ENCODE measurements around the gene CADM3. TPM values are rescaled to one million over a fixed set of nuclear protein-coding genes. Genes with fewer than 3 reads are reported as not detected.

The CADM3 gene
- total and polyA plus RNA-seq, 2 donors (not counting 3 experiments of a cell fraction or from before 2014, with no cell fraction given), result 2.7 to 6.0 TPM

GRCh38 chr1:159222075-159222865 lies 50.9 kb downstream of the CADM3 start:
- POLR2A ChIA-PET, result no interaction called here
- no peak overlapping the region for H3K9ac ChIP-seq (replicated peaks; ENCODE audit: extremely low read depth, insufficient read depth, low read length)
- no TSS peak for BruUV-seq (replicated peaks)
- no peak for DNase-seq (ENCODE audit: low read depth, low spot score)
- TF ChIP-seq FOS (IDR thresholded peaks at IDR 0.05; ENCODE audit: borderline replicate concordance, insufficient read depth, low read length) (peak; percentile 28), POLR2A (IDR thresholded peaks at IDR 0.05; ENCODE audit: low read depth, low read length) (no peak)
- H3K9me3 ChIP-seq (replicated peaks; ENCODE audit: control insufficient read depth, insufficient read depth, low read length), result no peaks in the 10 kb centered on the region
- FAIRE-seq, result no peak
- no peaks in the 10 kb centered on the region for H3K9me1 ChIP-seq (replicated peaks; ENCODE audit: control insufficient read depth, extremely low read depth, insufficient read depth, low read length)
- no peaks in the 10 kb centered on the region for H3K27me3 ChIP-seq (ENCODE audit: control insufficient read depth in 2 of 2, insufficient read depth in 2 of 2, low read length in 2 of 2)
- no peak overlapping the region for H3K4me2 ChIP-seq (ENCODE audit: insufficient read depth, low read length)
- no peak overlapping the region for H3K27ac ChIP-seq (ENCODE audit: insufficient read depth, low read depth, low read length)
- no peaks in the 10 kb centered on the region for H3K4me1 ChIP-seq (ENCODE audit: control insufficient read depth, extremely low read depth, insufficient read depth, low read length)
- intact Hi-C loops (cut with micrococcal nuclease) (no loop called here), dilution Hi-C loops (cut with MboI; ENCODE audit: extremely low pct_ligation_motif_present, low sequenced_read_pairs) (no loop called here)
- H3K36me3 ChIP-seq (ENCODE audit: control insufficient read depth in 2 of 2, extremely low read depth in 1 of 2, insufficient read depth in 2 of 2, low read length in 2 of 2), result no peaks in the 10 kb centered on the region
- no peaks in the 10 kb centered on the region for H3K79me2 ChIP-seq (ENCODE audit: control insufficient read depth, insufficient read depth, low read length)
- H4K20me1 ChIP-seq (replicated peaks; ENCODE audit: control insufficient read depth, extremely low read depth, insufficient read depth, low read length), result no peaks in the 10 kb centered on the region
- CTCF ChIA-PET, result interaction anchor here (0.6 to 1.6 kb wide), 8 partner anchors 9 to 786 kb away, joined by 3 to 12 read pairs (median 4); no protein-coding TSS in a partner anchor
- H3K4me3 ChIP-seq (replicated peaks in 1 of 3; ENCODE audit: insufficient read depth in 1 of 3, low read depth in 1 of 3, low read length in 3 of 3), result no peak overlapping the region
- H2AFZ ChIP-seq (ENCODE audit: low read depth, low read length), result no peak overlapping the region

GRCh38 chr1:159223004-159223403 lies 51.6 kb downstream of the CADM3 start:
- Histone ChIP-seq H3K4me1 (ENCODE audit: control insufficient read depth, extremely low read depth, insufficient read depth, low read length) (no peaks in the 10 kb centered on the region), H3K36me3 (ENCODE audit: control insufficient read depth in 2 of 2, extremely low read depth in 1 of 2, insufficient read depth in 2 of 2, low read length in 2 of 2) (no peaks in the 10 kb centered on the region), H3K4me2 (ENCODE audit: insufficient read depth, low read length) (no peak overlapping the region), H3K9me3 (replicated peaks; ENCODE audit: control insufficient read depth, insufficient read depth, low read length) (no peaks in the 10 kb centered on the region), H3K27me3 (ENCODE audit: control insufficient read depth in 2 of 2, insufficient read depth in 2 of 2, low read length in 2 of 2) (no peaks in the 10 kb centered on the region), H3K27ac (ENCODE audit: insufficient read depth, low read depth, low read length) (no peak overlapping the region), H3K4me3 (replicated peaks in 1 of 3; ENCODE audit: insufficient read depth in 1 of 3, low read depth in 1 of 3, low read length in 3 of 3) (no peak overlapping the region), H3K9ac (replicated peaks; ENCODE audit: extremely low read depth, insufficient read depth, low read length) (no peak overlapping the region), H3K9me1 (replicated peaks; ENCODE audit: control insufficient read depth, extremely low read depth, insufficient read depth, low read length) (no peaks in the 10 kb centered on the region), H3K79me2 (ENCODE audit: control insufficient read depth, insufficient read depth, low read length) (no peaks in the 10 kb centered on the region), H2AFZ (ENCODE audit: low read depth, low read length) (no peak overlapping the region), H4K20me1 (replicated peaks; ENCODE audit: control insufficient read depth, extremely low read depth, insufficient read depth, low read length) (no peaks in the 10 kb centered on the region)
- ChIA-PET CTCF (interaction anchor here (1.0 to 2.9 kb wide), 3 partner anchors 9 to 12 kb away, joined by 4 to 14 read pairs (median 12); no protein-coding TSS in a partner anchor), POLR2A (no interaction called here)
- FAIRE-seq, result no peak
- no peak for TF ChIP-seq MYC (IDR thresholded peaks at IDR 0.05; ENCODE audit: low read depth, low read length)
- no peak for TF ChIP-seq GATA2 (IDR thresholded peaks at IDR 0.05; ENCODE audit: insufficient read depth, insufficient read length, low read depth, low read length)
- no peak for TF ChIP-seq POLR2AphosphoS5 (IDR thresholded peaks at IDR 0.05; ENCODE audit: insufficient read depth, low read depth, low read length)
- TF ChIP-seq MAX (IDR thresholded peaks at IDR 0.05; ENCODE audit: insufficient read depth, insufficient read length), result no peak
- TF ChIP-seq FOS (IDR thresholded peaks at IDR 0.05; ENCODE audit: borderline replicate concordance, insufficient read depth, low read length), result no peak
- no peak for DNase-seq (ENCODE audit: low read depth, low spot score)
- intact Hi-C loops (cut with micrococcal nuclease), result no loop called here
- BruUV-seq (replicated peaks), result no TSS peak
- dilution Hi-C loops (cut with MboI; ENCODE audit: extremely low pct_ligation_motif_present, low sequenced_read_pairs), result no loop called here
